SK-N-MC (cell line): Measurements from ENCODE around the gene SEC24C.

Experiments
- EZH2 ChIP-seq: fragments of 200-600 bp; sonication (generic); IDR thresholded peaks from one replicate; pipeline ENCODE4 v1.6.1; 2017; ENCODE audit warnings: antibody characterized with exemption
- FOXP2 ChIP-seq: optimal IDR thresholded peaks from 2 replicates; pipeline ENCODE3; 2011; ENCODE audit warnings: mild to moderate bottlenecking, moderate library complexity; ENCODE audit not compliant: insufficient read depth; ENCODE audit errors: extremely low read length, control extremely low read depth
- POLR2AphosphoS5 ChIP-seq: IDR thresholded peaks from 2 replicates; pipeline ENCODE4 v1.6.1; 2012; ENCODE audit warnings: mild to moderate bottlenecking, low read depth, low read length, borderline replicate concordance

- TF ChIP-seq POLR2AphosphoS5 (no peak), FOXP2 (no peak), EZH2 (no peak)
Measured at GRCh38 chr10:73803680-73804286, 59.6 kb downstream of the SEC24C start.
